K562 (cell line): ENCODE data around the gene DUSP28. TPM values are rescaled to one million over a fixed set of nuclear protein-coding genes. Genes with fewer than 3 reads are reported as not detected.

Experiments used
- ATAC-seq: fragments of 200-7000 bp; cut with Tn5 transposase; 3 replicates; pipeline ENCODE4 v1.9.1; 2020; ENCODE audit warnings: moderate library complexity
- BruUV-seq: library from RNA; stranded (reverse); fragments of 400-500 nt; replicated peaks from 2 replicates; lab custom pipeline; 2021; lab: Mats Ljungman, UMichigan
- CTCF ChIA-PET: fragments of 300-600 bp; formaldehyde crosslinking; extraction: SDS; loops from one replicate; lab custom pipeline; 2021; ENCODE audit warnings: low intra/inter-chr PET ratio; lab: Yijun Ruan, JAX
- POLR2A ChIA-PET: fragments of 300-600, 350-650 bp; sonication (Branson Sonifier 250); formaldehyde crosslinking; extraction: SDS; loops from one replicate; lab custom pipeline; 2021; ENCODE audit warnings: antibody characterized with exemption, inconsistent platforms; lab: Yijun Ruan, JAX
- DNase-seq, 4 experiments: peaks; one replicate each; pipeline versions ENCODE4 v3.0.0 to v3.0.0-alpha.2; 2011 to 2018; ENCODE audit warnings: low spot score in 3 of 4, mixed read lengths in 3 of 4; ENCODE audit errors: extremely low read depth in 1 of 4
- FAIRE-seq: peaks from 2 replicates; lab custom pipeline; 2011; peaks lifted over from hg19 to GRCh38; lab: Jason Lieb, UNC
- H2AFZ ChIP-seq: 2 replicates; pipeline ENCODE4 v1.6.0; 2011; ENCODE audit warnings: low read depth, low read length, control low read depth, inconsistent platforms
- H3K27ac ChIP-seq: fragments of 200-600 bp; 3 replicates; pipeline ENCODE4 v1.8.0; 2011; ENCODE audit warnings: low read depth, mild to moderate bottlenecking, control low read depth, inconsistent platforms, low read length, moderate library complexity, mixed read lengths; ENCODE audit errors: extremely low read depth
- H3K27me3 ChIP-seq, 2 experiments: fragments of 300-600 bp in 1 of 2; 2 replicates in 1 of 2; 3 replicates in 1 of 2; pipeline versions ENCODE4 v1.6.0 to v1.8.0; 2011; ENCODE audit warnings: inconsistent platforms in 2 of 2, low read length in 2 of 2, mild to moderate bottlenecking in 1 of 2, mixed read lengths in 1 of 2, moderate library complexity in 1 of 2; ENCODE audit not compliant: control insufficient read depth in 2 of 2, insufficient read depth in 2 of 2
- H3K36me3 ChIP-seq: fragments of 300-600 bp; 3 replicates; pipeline ENCODE4 v1.8.0; 2011; ENCODE audit warnings: mild to moderate bottlenecking, low read length, inconsistent platforms; ENCODE audit not compliant: control insufficient read depth, insufficient read depth
- H3K4me1 ChIP-seq, 2 experiments: fragments of 200-600 bp in 1 of 2; replicated peaks in 1 of 2; 2 replicates in 1 of 2; 3 replicates in 1 of 2; pipeline versions ENCODE4 v1.5.1 to v1.8.0; 2011; ENCODE audit warnings: inconsistent platforms in 2 of 2, low read length in 2 of 2, mild to moderate bottlenecking in 1 of 2, mixed read lengths in 1 of 2, moderate library complexity in 1 of 2; ENCODE audit not compliant: control insufficient read depth in 2 of 2, insufficient read depth in 2 of 2
- H3K4me2 ChIP-seq: 2 replicates; pipeline ENCODE4 v1.6.1; 2011; ENCODE audit warnings: low read length, control low read depth, inconsistent platforms, mixed read lengths; ENCODE audit not compliant: insufficient read depth
- H3K4me3 ChIP-seq: fragments of 200-600 bp; sonication (generic), shearing (Covaris generic); 2 replicates; pipeline ENCODE4 v1.5.1; 2016; ENCODE audit warnings: control low read depth, inconsistent platforms
- H3K79me2 ChIP-seq: fragments of 200-600 bp; 3 replicates; pipeline ENCODE4 v1.8.0; 2011; ENCODE audit warnings: low read length, inconsistent platforms; ENCODE audit not compliant: control insufficient read depth, insufficient read depth
- H3K9ac ChIP-seq, 2 experiments: 2 replicates each; pipeline versions ENCODE4 v1.6.0 to v1.6.1; 2011; ENCODE audit warnings: low read depth in 2 of 2, low read length in 2 of 2, control low read depth in 1 of 2, inconsistent platforms in 1 of 2, mild to moderate bottlenecking in 1 of 2, mixed read lengths in 1 of 2; ENCODE audit not compliant: insufficient read depth in 1 of 2
- H3K9me1 ChIP-seq: one replicate; pipeline ENCODE4 v1.6.0; 2011; ENCODE audit warnings: inconsistent platforms, mild to moderate bottlenecking, low read length, moderate library complexity; ENCODE audit not compliant: control insufficient read depth, insufficient read depth
- H3K9me3 ChIP-seq: replicated peaks from 2 replicates; pipeline ENCODE4 v1.5.1; 2011; ENCODE audit warnings: low read depth, low read length, inconsistent platforms; ENCODE audit not compliant: control insufficient read depth, insufficient read depth
- H4K20me1 ChIP-seq: replicated peaks from 2 replicates; pipeline ENCODE4 v1.6.1; 2011; ENCODE audit warnings: low read length, inconsistent platforms, mixed read lengths; ENCODE audit not compliant: control insufficient read depth, insufficient read depth
- DACH1 ChIP-seq: fragments of 450-650 bp; IDR thresholded peaks from 2 replicates; pipeline ENCODE4 v1.6.1; 2018; ENCODE audit not compliant: partially characterized antibody
- FOS ChIP-seq: IDR thresholded peaks from 3 replicates; pipeline ENCODE4 v1.6.1; 2011; ENCODE audit not compliant: insufficient read length; ENCODE audit errors: extremely low read depth
- GTF2A2 ChIP-seq: IDR thresholded peaks from 2 replicates; pipeline ENCODE4 v1.6.1; 2016; ENCODE audit warnings: mild to moderate bottlenecking, missing genetic modification characterization, missing compliant biosample characterization
- HMGN3 ChIP-seq: IDR thresholded peaks from 2 replicates; pipeline ENCODE4 v1.6.1; 2011; ENCODE audit warnings: borderline replicate concordance, low read depth, mild to moderate bottlenecking, mixed read lengths, low read length; ENCODE audit not compliant: insufficient read length; ENCODE audit errors: extremely low read depth
- HNRNPK ChIP-seq: fragments of 200-400 bp; formaldehyde crosslinking; IDR thresholded peaks from one replicate; pipeline ENCODE4 v1.6.1; 2018; ENCODE audit warnings: mild to moderate bottlenecking, low read depth, low read length; ENCODE audit not compliant: poor library complexity, severe bottlenecking
- MIER1 ChIP-seq: fragments of 450-650 bp; IDR thresholded peaks from 2 replicates; pipeline ENCODE4 v1.6.1; 2016; ENCODE audit warnings: antibody characterized with exemption, mild to moderate bottlenecking, low read depth
- PHB2 ChIP-seq: fragments of 450-650 bp; IDR thresholded peaks from 2 replicates; pipeline ENCODE4 v1.6.1; 2017; ENCODE audit warnings: low read depth
- PTRF ChIP-seq: fragments of 450-650 bp; IDR thresholded peaks from 2 replicates; pipeline ENCODE4 v1.6.1; 2016; ENCODE audit warnings: mild to moderate bottlenecking, missing genetic modification characterization, missing compliant biosample characterization
- SETDB1 ChIP-seq: IDR thresholded peaks from one replicate; pipeline ENCODE4 v1.6.1; 2012; ENCODE audit warnings: low read length, control low read depth, inconsistent platforms
- SMARCE1 ChIP-seq: fragments of 450-650 bp; IDR thresholded peaks from 2 replicates; pipeline ENCODE4 v1.7.1; 2016; ENCODE audit warnings: mild to moderate bottlenecking
- SOX6 ChIP-seq: fragments of 450-650 bp; IDR thresholded peaks from 2 replicates; pipeline ENCODE4 v1.6.1; 2014; ENCODE audit warnings: mild to moderate bottlenecking
- TAF9B ChIP-seq: fragments of 450-650 bp; IDR thresholded peaks from 2 replicates; pipeline ENCODE4 v1.6.1; 2018; ENCODE audit warnings: mild to moderate bottlenecking; ENCODE audit not compliant: partially characterized antibody
- TCF7L2 ChIP-seq: fragments of 150-350 bp; IDR thresholded peaks from 2 replicates; pipeline ENCODE4 v1.6.1; 2016; ENCODE audit warnings: low read depth, mild to moderate bottlenecking, low read length, moderate library complexity
- TEAD1 ChIP-seq, 2 experiments: fragments of 450-650 bp in 1 of 2; sonication (generic) in 1 of 2; formaldehyde crosslinking; IDR thresholded peaks; 2 replicates each; pipeline versions ENCODE4 v1.4.0 to v1.8.0; 2020 to 2022; ENCODE audit warnings: mild to moderate bottlenecking in 2 of 2, missing genetic modification reagents in 1 of 2
- WGBS: fragments of 100-300 bp; shearing (Covaris generic); methylation state at CpG from one replicate; pipeline ENCODE4 v1.1.6; 2016; ENCODE audit warnings: low coverage, mixed read lengths; ENCODE audit not compliant: insufficient coverage; ENCODE audit errors: missing lambda C conversion rate; 5-methylcytosine and 5-hydroxymethylcytosine counted together
- in situ Hi-C: fragments of 300-500 bp; cut with MboI; formaldehyde crosslinking; loops from 4 replicates; pipeline ENCODE4 v1.15.0; 2018; ENCODE audit warnings: inconsistent platforms, mixed read lengths
- intact Hi-C: fragments of 100-400 bp; cut with micrococcal nuclease; formaldehyde crosslinking; loops from 2 replicates; pipeline ENCODE4 v1.14.2; 2022
- polyA plus RNA-seq, 8 experiments: library from polyadenylated mRNA; depleted of rRNA in 4 of 8; stranded (reverse) in 5 of 8; unstranded in 3 of 8; fragments of >200 nt; fragmentation: Nextera tagmentation in 2 of 8; fragmentation: Illumina TruSeq in 1 of 8; extraction: Ambion mirVana in 2 of 8; extraction: Trizol in 1 of 8; gene quantifications; 2 replicates each; pipeline versions ENCODE4 v1.2.1 to v1.2.3, GENCODE V29; 2011 to 2014; ENCODE audit warnings: inconsistent platforms in 1 of 8, missing spikeins in 1 of 8
- total RNA-seq, 7 experiments: library from RNA; depleted of rRNA in 6 of 7; stranded (reverse); fragments of >200 nt in 6 of 7; fragmentation: Illumina TruSeq in 2 of 7; extraction: Trizol in 2 of 7; gene quantifications; 2 replicates each; pipeline versions ENCODE4 v1.2.1 to v1.2.3, GENCODE V29; 2011 to 2021; ENCODE audit warnings: low replicate concordance in 1 of 7
- TF ChIP-seq, protein P1 (sequence below), 2 experiments: fragments of 450-650 bp in 1 of 2; sonication (generic) in 1 of 2; formaldehyde crosslinking; conservative IDR thresholded peaks; 2 replicates each; pipeline versions ENCODE4 v1.4.0 to v1.8.1; 2020 to 2022; ENCODE audit warnings: mild to moderate bottlenecking in 1 of 2, missing genetic modification reagents in 1 of 2
- TF ChIP-seq, protein P2 (sequence below): fragments of 200-400 bp; formaldehyde crosslinking; IDR thresholded peaks from 2 replicates; pipeline ENCODE4 v1.6.1; 2017; ENCODE audit warnings: mild to moderate bottlenecking, low read depth, low read length, moderate library complexity

DUSP28 gene
- total and polyA plus RNA-seq, 9 of the 15 experiments (the other 6 are each of a cell fraction or from before 2014, with no cell fraction given): 2.8 to 8.1 (median 4.2) TPM

DNA sequence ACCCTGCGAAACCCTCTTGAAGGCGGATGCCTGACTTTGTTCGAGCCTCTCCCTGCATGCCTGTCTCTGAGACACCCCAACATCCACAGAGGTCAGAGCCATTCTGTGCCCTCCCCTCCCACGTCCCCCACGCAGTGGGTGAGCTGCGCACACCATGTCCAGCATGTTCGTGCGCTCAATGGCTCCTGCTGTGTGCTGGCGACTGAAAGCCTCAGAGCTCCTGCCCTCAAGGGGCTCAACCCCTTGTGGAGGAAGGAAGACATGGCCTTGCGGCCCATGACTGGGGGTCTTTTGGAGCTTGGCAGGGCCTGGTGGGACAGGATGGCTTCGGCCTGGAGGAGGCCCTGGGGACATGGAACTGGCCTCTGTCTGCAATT lies 48.1 kb upstream of the DUSP28 start:
- FAIRE-seq (no peak), DNase-seq (no peak), ATAC-seq (no peak)
- H3K9me1 ChIP-seq: no peaks in the 10 kb centered on the region
- no peak overlapping the region for H2AFZ ChIP-seq
- H3K4me2 ChIP-seq: no peak overlapping the region
- intact Hi-C loops: loop anchor here (10.0 kb wide), 2 partner anchors 53 to 193 kb away; partner anchors contain the start of genes DUSP28 and RNPEPL1
- H3K4me1 ChIP-seq: peaks cover 2 to 9% of the 10 kb centered on the region in 2 experiments; a peak in 2 of 5 replicates
- POLR2A ChIA-PET: no interaction called here
- no TSS peak for BruUV-seq
- no peak overlapping the region for H3K27ac ChIP-seq
- H4K20me1 ChIP-seq: no peaks in the 10 kb centered on the region
- CTCF ChIA-PET: no interaction called here
- no peak overlapping the region; a peak in 1 of 4 replicates for H3K9ac ChIP-seq
- H3K4me3 ChIP-seq: no peak overlapping the region
- in situ Hi-C loops: no loop called here
- no peaks in the 10 kb centered on the region for H3K9me3 ChIP-seq
- TF ChIP-seq FOS (no peak), TCF7L2 (no peak), SOX6 (no peak), DACH1 (no peak), HMGN3 (no peak), PHB2 (no peak), HNRNPK (no peak), SMARCE1 (no peak), SETDB1 (no peak), TAF9B (no peak), GTF2A2 (tag) (no peak), TEAD1 (CRISPR knock-in tag; IDR thresholded peaks at IDR 0.05) (no peak), MIER1 (no peak), PTRF (tag) (no peak)
- TF ChIP-seq, protein P1, sequence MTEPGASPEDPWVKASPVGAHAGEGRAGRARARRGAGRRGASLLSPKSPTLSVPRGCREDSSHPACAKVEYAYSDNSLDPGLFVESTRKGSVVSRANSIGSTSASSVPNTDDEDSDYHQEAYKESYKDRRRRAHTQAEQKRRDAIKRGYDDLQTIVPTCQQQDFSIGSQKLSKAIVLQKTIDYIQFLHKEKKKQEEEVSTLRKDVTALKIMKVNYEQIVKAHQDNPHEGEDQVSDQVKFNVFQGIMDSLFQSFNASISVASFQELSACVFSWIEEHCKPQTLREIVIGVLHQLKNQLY (CRISPR knock-in tag; conservative IDR thresholded peaks at IDR 0.05): no peak
- TF ChIP-seq, protein P2, sequence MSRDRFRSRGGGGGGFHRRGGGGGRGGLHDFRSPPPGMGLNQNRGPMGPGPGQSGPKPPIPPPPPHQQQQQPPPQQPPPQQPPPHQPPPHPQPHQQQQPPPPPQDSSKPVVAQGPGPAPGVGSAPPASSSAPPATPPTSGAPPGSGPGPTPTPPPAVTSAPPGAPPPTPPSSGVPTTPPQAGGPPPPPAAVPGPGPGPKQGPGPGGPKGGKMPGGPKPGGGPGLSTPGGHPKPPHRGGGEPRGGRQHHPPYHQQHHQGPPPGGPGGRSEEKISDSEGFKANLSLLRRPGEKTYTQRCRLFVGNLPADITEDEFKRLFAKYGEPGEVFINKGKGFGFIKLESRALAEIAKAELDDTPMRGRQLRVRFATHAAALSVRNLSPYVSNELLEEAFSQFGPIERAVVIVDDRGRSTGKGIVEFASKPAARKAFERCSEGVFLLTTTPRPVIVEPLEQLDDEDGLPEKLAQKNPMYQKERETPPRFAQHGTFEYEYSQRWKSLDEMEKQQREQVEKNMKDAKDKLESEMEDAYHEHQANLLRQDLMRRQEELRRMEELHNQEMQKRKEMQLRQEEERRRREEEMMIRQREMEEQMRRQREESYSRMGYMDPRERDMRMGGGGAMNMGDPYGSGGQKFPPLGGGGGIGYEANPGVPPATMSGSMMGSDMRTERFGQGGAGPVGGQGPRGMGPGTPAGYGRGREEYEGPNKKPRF: no peak
- H3K79me2 ChIP-seq: no peaks in the 10 kb centered on the region
- 80% methylated on average over 3 of the region's 11 CpGs for WGBS
- no peaks in the 10 kb centered on the region for H3K27me3 ChIP-seq
- H3K36me3 ChIP-seq: peaks cover 20% of the 10 kb centered on the region; the same call in 1 of the 3 replicates
